HG03354 (cell line): ENCODE measurements around the gene BCOR.

Source experiments
- ATAC-seq: cut with Tn5 transposase; IDR thresholded peaks from one replicate; pipeline ENCODE4 v1.9.1; 2021; ENCODE audit warnings: mild to moderate bottlenecking; ENCODE audit not compliant: unreplicated experiment, poor library complexity, severe bottlenecking

BCOR gene

GRCh38 chrX:40097504-40098263, at the start of gene BCOR:
BCOR (minus strand) TSS chrX:40097958; CDS start chrX:40077929, 20,029 bp downstream.
- peak; percentile 18 for ATAC-seq

GRCh38 chrX:40147126-40147952, 49.6 kb upstream of the BCOR start:
- ATAC-seq: no peak

GRCh38 chrX:40146262-40147125, 48.7 kb upstream of the BCOR start:
- no peak for ATAC-seq

GRCh38 chrX:40145923-40146261, 48.1 kb upstream of the BCOR start:
- no peak for ATAC-seq

- no peak for ATAC-seq
Observed at GRCh38 chrX:40145001-40145922, 47.5 kb upstream of the BCOR start.

- ATAC-seq: no peak
Observed at GRCh38 chrX:40144576-40144975, 46.8 kb upstream of the BCOR start.

- ATAC-seq: no peak
Observed at GRCh38 chrX:40143987-40144386, 46.2 kb upstream of the BCOR start.

GRCh38 chrX:40143001-40143400, 45.2 kb upstream of the BCOR start:
- ATAC-seq: no peak

- no peak for ATAC-seq
Observed at GRCh38 chrX:40142417-40142816, 44.7 kb upstream of the BCOR start.

- ATAC-seq: no peak
Observed at GRCh38 chrX:40140706-40141499, 43.1 kb upstream of the BCOR start.

GRCh38 chrX:40132751-40133150, 35.0 kb upstream of the BCOR start:
- ATAC-seq: no peak

- ATAC-seq: no peak
Observed at GRCh38 chrX:40131654-40132337, 34.0 kb upstream of the BCOR start.

- ATAC-seq: no peak
Observed at GRCh38 chrX:40130207-40130606, 32.4 kb upstream of the BCOR start.

- no peak for ATAC-seq
Observed at GRCh38 chrX:40127052-40127451, 29.3 kb upstream of the BCOR start.

- no peak for ATAC-seq
Observed at GRCh38 chrX:40122487-40122886, 24.7 kb upstream of the BCOR start.

GRCh38 chrX:40121618-40122017, 23.9 kb upstream of the BCOR start:
- no peak for ATAC-seq

GRCh38 chrX:40120838-40121580, 23.3 kb upstream of the BCOR start:
- no peak for ATAC-seq
